Spleen (tissue), 11 donors: ENCODE results near the gene ENOX2. TPM values are rescaled to one million over a fixed set of nuclear protein-coding genes. Genes with fewer than 3 reads are reported as not detected.

Source experiments
- DNase-seq: peaks from one replicate; pipeline ENCODE4 v3.0.0-alpha.2; 2020
- H3K27ac ChIP-seq, 8 donors: fragments of 200-600 bp; sonication (generic) in 7 of 8; 1 replicate in 4 of 8; 2 replicates in 4 of 8; pipeline versions ENCODE4 v1.5.0 to v1.8.0; 2016 to 2021; ENCODE audit warnings: inconsistent platforms in 4 of 8, mild to moderate bottlenecking in 4 of 8, moderate library complexity in 1 of 8
- H3K27me3 ChIP-seq, 7 donors: fragments of 200-600 bp; sonication (generic) in 6 of 7; replicated peaks in 1 of 7; 1 replicate in 4 of 7; 2 replicates in 3 of 7; pipeline versions ENCODE4 v1.5.0 to v1.8.0; 2016 to 2021; ENCODE audit warnings: inconsistent platforms in 3 of 7, mild to moderate bottlenecking in 1 of 7
- H3K36me3 ChIP-seq, 6 donors: fragments of 200-600 bp; sonication (generic) in 5 of 6; 1 replicate in 4 of 6; 2 replicates in 2 of 6; pipeline versions ENCODE4 v1.5.0 to v1.8.0; 2016 to 2021; ENCODE audit warnings: inconsistent platforms in 2 of 6
- H3K4me1 ChIP-seq, 6 donors: fragments of 200-600 bp; sonication (generic) in 5 of 6; 1 replicate in 3 of 6; 2 replicates in 3 of 6; pipeline versions ENCODE4 v1.5.0 to v1.8.0; 2016 to 2021; ENCODE audit warnings: inconsistent platforms in 3 of 6
- H3K4me3 ChIP-seq, 8 donors: fragments of 200-600 bp; sonication (generic) in 7 of 8; 1 replicate in 4 of 8; 2 replicates in 4 of 8; pipeline versions ENCODE4 v1.5.0 to v1.8.0; 2016 to 2021; ENCODE audit warnings: inconsistent platforms in 4 of 8, mild to moderate bottlenecking in 4 of 8, moderate library complexity in 2 of 8
- H3K9me3 ChIP-seq, 8 donors: fragments of 200-600 bp; sonication (generic) in 7 of 8; 1 replicate in 4 of 8; 2 replicates in 4 of 8; pipeline versions ENCODE4 v1.5.0 to v1.8.0; 2016 to 2021; ENCODE audit warnings: inconsistent platforms in 4 of 8
- CTCF ChIP-seq, 11 experiments: fragments of 200-600 bp in 7 of 11; fragments of 450-650 bp in 4 of 11; sonication (generic) in 4 of 11; IDR thresholded peaks in 8 of 11; conservative IDR thresholded peaks in 3 of 11; 1 replicate in 7 of 11; 2 replicates in 4 of 11; pipeline versions ENCODE4 v1.4.0 to v1.8.0; 2016 to 2021; ENCODE audit warnings: antibody characterized with exemption in 11 of 11, inconsistent platforms in 4 of 11, mild to moderate bottlenecking in 1 of 11
- POLR2A ChIP-seq, 3 donors: fragments of 450-650 bp; IDR thresholded peaks; one replicate each; pipeline ENCODE4 v1.5.1; 2017; ENCODE audit warnings: antibody characterized with exemption in 3 of 3, mild to moderate bottlenecking in 1 of 3
- POLR2AphosphoS5 ChIP-seq, 3 donors: sonication (generic); formaldehyde crosslinking; IDR thresholded peaks; one replicate each; pipeline ENCODE4 v1.5.1; 2017; ENCODE audit warnings: antibody characterized with exemption in 3 of 3
- WGBS, 5 donors: extraction: QIAGEN DNeasy Blood & Tissue Kit in 3 of 5; methylation state at CpG; one replicate each; pipeline versions ENCODE4 v1.1.5 to v1.1.7; 2013 to 2018; 5-methylcytosine and 5-hydroxymethylcytosine counted together
- intact Hi-C: fragments of 100-400 bp; cut with DNase I; formaldehyde crosslinking; loops from one replicate; pipeline ENCODE4 v1.15.0; 2023; ENCODE audit warnings: low total_unique reads
- polyA plus RNA-seq, 3 donors: library from polyadenylated mRNA; stranded (reverse); fragments of 200-250 nt; gene quantifications; one replicate each; pipeline ENCODE4 v1.2.1, GENCODE V29; 2013
- total RNA-seq, 7 donors: library from RNA; depleted of rRNA in 3 of 7; stranded (reverse); fragments of >200 nt in 3 of 7; fragmentation: NEBNext Ultra II Directional in 4 of 7; extraction: Animal tissue kit (Norgen Biotek cat#: 25700) in 4 of 7; gene quantifications; one replicate each; pipeline versions ENCODE4 v1.1.0 to v1.2.1, GENCODE V29; 2016 to 2021
- donor health status: healthy with polysubstance abuse.
- donor health status: DM: no; HTN: no; CAD: no; lungs with moderate emphysema.
- donor health status: DM: no; HTN: no; CAD: no.
- donor health status: Bipolar disorder and iron deficiency.
- donor health status: healthy.
- donor health status: DM: no; HTN: no; CAD: no.
- donor health status: DM: yes; HTN: yes; CAD: no.

The ENOX2 gene
- total and polyA plus RNA-seq, 10 donors: 5.2 to 30.0 (median 17.4) TPM

- intact Hi-C loops: no loop called here
- Histone ChIP-seq H3K4me3 (no peak overlapping the region), H3K27me3 (no peaks in the 10 kb centered on the region), H3K9me3 (peaks cover 0 to 17% (median 0%) of the 10 kb centered on the region in 8 donors), H3K4me1 (no peaks in the 10 kb centered on the region), H3K36me3 (no peaks in the 10 kb centered on the region), H3K27ac (no peak overlapping the region)
- DNase-seq: no peak
- TF ChIP-seq CTCF (IDR thresholded peaks at IDR 0.05 in 8 of 11, conservative IDR thresholded peaks at IDR 0.05 in 3 of 11): no peak
- no peak for TF ChIP-seq POLR2AphosphoS5 (IDR thresholded peaks at IDR 0.05)
- no peak for TF ChIP-seq POLR2A (IDR thresholded peaks at IDR 0.05)
Observed at GRCh38 chrX:130876226-130876625, 26.8 kb downstream of the ENOX2 start.

DNA sequence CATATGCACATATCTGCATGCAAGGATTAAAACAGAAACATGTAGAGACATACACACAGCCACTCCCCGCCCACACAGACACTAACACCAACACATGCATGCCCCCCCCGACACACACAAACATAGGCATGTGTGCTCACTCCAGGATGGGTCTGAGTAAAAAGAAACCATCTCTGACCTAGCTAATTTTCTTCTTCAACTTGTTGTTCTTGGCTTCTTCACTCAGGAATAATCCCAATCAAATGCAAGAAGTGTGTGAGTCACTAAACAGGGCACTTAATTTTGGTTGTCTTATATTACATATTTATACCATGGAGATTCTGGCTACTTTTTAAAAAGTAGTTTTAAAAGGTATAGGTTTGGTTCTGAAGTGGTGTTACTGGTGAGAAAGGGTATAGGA lies 28.3 kb downstream of the ENOX2 start:
- Histone ChIP-seq H3K9me3 (peaks cover 0 to 17% (median 0%) of the 10 kb centered on the region in 8 donors), H3K4me1 (no peaks in the 10 kb centered on the region), H3K36me3 (no peaks in the 10 kb centered on the region), H3K27ac (no peak overlapping the region), H3K27me3 (no peaks in the 10 kb centered on the region), H3K4me3 (no peak overlapping the region)
- DNase-seq: no peak
- 42 to 96% (median 90%) methylated on average over 2 of the region's 2 CpGs for WGBS, 5 donors
- intact Hi-C loops: no loop called here
- TF ChIP-seq POLR2A (IDR thresholded peaks at IDR 0.05) (no peak), POLR2AphosphoS5 (IDR thresholded peaks at IDR 0.05) (no peak), CTCF (IDR thresholded peaks at IDR 0.05 in 8 of 11, conservative IDR thresholded peaks at IDR 0.05 in 3 of 11) (no peak)

DNA sequence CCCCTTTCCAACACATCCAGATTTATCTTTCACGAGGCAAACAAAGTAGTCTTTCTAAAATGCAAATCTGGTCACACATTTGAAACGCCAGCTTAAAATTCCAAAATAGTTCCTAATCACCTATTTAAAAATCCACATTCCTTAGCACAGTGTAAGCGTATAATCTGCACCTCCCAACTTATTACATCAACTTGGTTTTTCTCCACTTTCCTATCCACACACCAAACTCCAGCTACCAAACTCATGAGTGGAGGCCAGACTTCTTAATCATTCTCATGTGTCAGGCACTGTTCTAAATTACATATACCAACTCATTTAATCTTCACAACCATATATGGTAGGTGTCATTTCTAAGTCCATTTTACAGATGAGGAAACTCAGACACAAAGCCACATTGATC lies 33.8 kb downstream of the ENOX2 start:
- H3K4me1 ChIP-seq: no peaks in the 10 kb centered on the region
- H3K9me3 ChIP-seq: peaks cover 0 to 4% (median 0%) of the 10 kb centered on the region in 8 donors
- no peak overlapping the region for H3K27ac ChIP-seq
- WGBS, 5 donors: 73 to 94% (median 93%) methylated on average over 3 of the region's 3 CpGs
- intact Hi-C loops: no loop called here
- TF ChIP-seq POLR2A (IDR thresholded peaks at IDR 0.05): no peak
- no peak for TF ChIP-seq POLR2AphosphoS5 (IDR thresholded peaks at IDR 0.05)
- no peak for TF ChIP-seq CTCF (IDR thresholded peaks at IDR 0.05 in 8 of 11, conservative IDR thresholded peaks at IDR 0.05 in 3 of 11)
- peaks cover 0 to 4% (median 0%) of the 10 kb centered on the region in 7 donors for H3K27me3 ChIP-seq
- DNase-seq: no peak
- no peaks in the 10 kb centered on the region for H3K36me3 ChIP-seq
- H3K4me3 ChIP-seq: no peak overlapping the region

DNA sequence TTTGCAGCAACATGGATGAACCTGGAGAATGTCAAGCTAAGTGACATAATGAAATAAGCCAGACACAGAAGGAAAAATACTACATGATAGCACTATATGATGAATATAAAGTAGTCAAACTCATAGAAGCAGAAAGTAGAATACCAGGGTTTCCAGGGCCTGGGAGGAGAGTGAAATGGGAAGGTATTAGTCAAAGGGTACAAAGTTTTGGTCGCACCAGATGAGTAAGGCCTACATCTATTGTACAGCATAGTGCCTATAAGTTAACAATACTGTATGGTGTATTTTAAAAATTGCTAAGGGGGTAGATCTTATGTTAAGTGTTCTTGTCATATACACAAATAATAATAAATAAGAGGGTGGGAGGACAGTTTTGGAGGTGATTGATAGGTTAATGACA lies 41.5 kb downstream of the ENOX2 start:
- 67 to 95% (median 77%) methylated on average over 1 of the region's 1 CpG for whole genome bisulfite sequencing, 5 donors
- Histone ChIP-seq H3K27me3 (no peaks in the 10 kb centered on the region), H3K9me3 (no peaks in the 10 kb centered on the region), H3K36me3 (no peaks in the 10 kb centered on the region), H3K27ac (no peak overlapping the region), H3K4me3 (no peak overlapping the region), H3K4me1 (no peaks in the 10 kb centered on the region)
- TF ChIP-seq POLR2AphosphoS5 (IDR thresholded peaks at IDR 0.05): no peak
- TF ChIP-seq POLR2A (IDR thresholded peaks at IDR 0.05): no peak
- TF ChIP-seq CTCF (IDR thresholded peaks at IDR 0.05 in 8 of 11, conservative IDR thresholded peaks at IDR 0.05 in 3 of 11): no peak
- intact Hi-C loops: no loop called here
- no peak for DNase-seq
